ENCODE results near the gene ARHGAP26.

The ARHGAP26 gene

GRCh38 chr5:143011585-143011984, 241.4 kb downstream of the ARHGAP26 start:
- no peak for DNase-seq (ENCODE audit: low read depth, low spot score)

GRCh38 chr5:143013176-143013891, 243.2 kb downstream of the ARHGAP26 start:
- DNase-seq (ENCODE audit: low read depth, low spot score): no peak

GRCh38 chr5:143014017-143014651, 244.0 kb downstream of the ARHGAP26 start:
- DNase-seq (ENCODE audit: low read depth, low spot score): peak; percentile 60

- DNase-seq (ENCODE audit: low read depth, low spot score): no peak
Measured at GRCh38 chr5:143016777-143017516, 246.8 kb downstream of the ARHGAP26 start.

- no peak for DNase-seq (ENCODE audit: low read depth, low spot score)
Measured at GRCh38 chr5:143017541-143017940, 247.4 kb downstream of the ARHGAP26 start.

GRCh38 chr5:143017992-143018391, 247.8 kb downstream of the ARHGAP26 start:
- no peak for DNase-seq (ENCODE audit: low read depth, low spot score)

- DNase-seq (ENCODE audit: low read depth, low spot score): no peak
Measured at GRCh38 chr5:143019157-143019556, 249.0 kb downstream of the ARHGAP26 start.

- DNase-seq (ENCODE audit: low read depth, low spot score): no peak
Measured at GRCh38 chr5:143019614-143020515, 249.7 kb downstream of the ARHGAP26 start.

GRCh38 chr5:143021595-143021994, 251.4 kb downstream of the ARHGAP26 start:
- DNase-seq (ENCODE audit: low read depth, low spot score): no peak

- DNase-seq (ENCODE audit: low read depth, low spot score): no peak
Measured at GRCh38 chr5:143023411-143024096, 253.4 kb downstream of the ARHGAP26 start.

GRCh38 chr5:143024228-143024920, 254.2 kb downstream of the ARHGAP26 start:
- DNase-seq (ENCODE audit: low read depth, low spot score): no peak

GRCh38 chr5:143025376-143025775, 255.2 kb downstream of the ARHGAP26 start:
- no peak for DNase-seq (ENCODE audit: low read depth, low spot score)

- DNase-seq (ENCODE audit: low read depth, low spot score): no peak
Measured at GRCh38 chr5:143025971-143026370, 255.8 kb downstream of the ARHGAP26 start.

- no peak for DNase-seq (ENCODE audit: low read depth, low spot score)
Measured at GRCh38 chr5:143026380-143026779, 256.2 kb downstream of the ARHGAP26 start.

GRCh38 chr5:143029293-143029692, 259.1 kb downstream of the ARHGAP26 start:
- DNase-seq (ENCODE audit: low read depth, low spot score): no peak

GRCh38 chr5:143030349-143030748, 260.2 kb downstream of the ARHGAP26 start:
- DNase-seq (ENCODE audit: low read depth, low spot score): no peak

GRCh38 chr5:143031781-143032580, 261.8 kb downstream of the ARHGAP26 start:
- no peak for DNase-seq (ENCODE audit: low read depth, low spot score)

GRCh38 chr5:143032581-143032836, 262.3 kb downstream of the ARHGAP26 start:
- DNase-seq (ENCODE audit: low read depth, low spot score): no peak

GRCh38 chr5:143033535-143034250, 263.5 kb downstream of the ARHGAP26 start:
- DNase-seq (ENCODE audit: low read depth, low spot score): no peak

Data from iPS DF 19.7 (cell line).